HepG2 (cell line): ENCODE results near the gene KLB. TPM values are rescaled to one million over a fixed set of nuclear protein-coding genes. Genes with fewer than 3 reads are reported as not detected.

ENCODE experiments used
- FOXC1 ChIP-seq: sonication (generic); formaldehyde crosslinking; IDR thresholded peaks from 2 replicates; pipeline ENCODE4 v1.8.0; 2022; ENCODE audit warnings: mild to moderate bottlenecking, missing genetic modification reagents, borderline replicate concordance
- FOXK2 ChIP-seq: fragments of 450-650 bp; IDR thresholded peaks from 2 replicates; pipeline ENCODE4 v1.6.1; 2016
- HOMEZ ChIP-seq: IDR thresholded peaks from 2 replicates; pipeline ENCODE4 v1.6.1; 2016; ENCODE audit warnings: low read depth
- KMT2A ChIP-seq: sonication (generic); formaldehyde crosslinking; IDR thresholded peaks from 2 replicates; pipeline ENCODE4 v1.4.0; 2020; ENCODE audit warnings: missing genetic modification reagents
- MTA1 ChIP-seq: sonication (generic); formaldehyde crosslinking; IDR thresholded peaks from 2 replicates; pipeline ENCODE4 v1.4.0; 2020; ENCODE audit warnings: missing genetic modification reagents, mild to moderate bottlenecking, borderline replicate concordance
- MXD3 ChIP-seq: IDR thresholded peaks from 2 replicates; pipeline ENCODE4 v1.6.1; 2016; ENCODE audit warnings: mild to moderate bottlenecking, missing biosample characterization, missing genetic modification reagents
- NAIF1 ChIP-seq: sonication (generic); formaldehyde crosslinking; IDR thresholded peaks from 2 replicates; pipeline ENCODE4 v1.5.0; 2020; ENCODE audit warnings: mild to moderate bottlenecking, missing genetic modification reagents, borderline replicate concordance
- NR2F6 ChIP-seq, 2 experiments: IDR thresholded peaks; 2 replicates each; pipeline ENCODE4 v1.6.1; 2016; ENCODE audit warnings: antibody characterized with exemption in 1 of 2, mild to moderate bottlenecking in 1 of 2
- RFXAP ChIP-seq: sonication (generic); formaldehyde crosslinking; IDR thresholded peaks from 2 replicates; pipeline ENCODE4 v1.4.0; 2020; ENCODE audit warnings: missing genetic modification reagents, borderline replicate concordance
- SALL1 ChIP-seq: sonication (generic); formaldehyde crosslinking; IDR thresholded peaks from 2 replicates; pipeline ENCODE4 v1.8.0; 2022; ENCODE audit warnings: mild to moderate bottlenecking, missing genetic modification reagents
- TCF7 ChIP-seq: sonication (generic); IDR thresholded peaks from 2 replicates; pipeline ENCODE4 v1.6.1; 2016; ENCODE audit warnings: antibody characterized with exemption, low read depth
- TEAD2 ChIP-seq: sonication (generic); formaldehyde crosslinking; IDR thresholded peaks from 2 replicates; pipeline ENCODE4 v1.9.0; 2021; ENCODE audit warnings: missing genetic modification reagents
- TRIM22 ChIP-seq: fragments of 450-650 bp; IDR thresholded peaks from 2 replicates; pipeline ENCODE4 v1.6.1; 2017
- U2AF1 ChIP-seq: fragments of 200-400 bp; formaldehyde crosslinking; optimal IDR thresholded peaks from 2 replicates; pipeline ENCODE3; 2017; ENCODE audit warnings: mild to moderate bottlenecking, low read depth, low read length
- ZMYM2 ChIP-seq: sonication (generic); formaldehyde crosslinking; IDR thresholded peaks from 2 replicates; pipeline ENCODE4 v1.8.0; 2022; ENCODE audit warnings: mild to moderate bottlenecking, missing genetic modification reagents
- ZNF18 ChIP-seq: sonication (generic); formaldehyde crosslinking; IDR thresholded peaks from 2 replicates; pipeline ENCODE4 v1.8.0; 2022; ENCODE audit warnings: mild to moderate bottlenecking, missing genetic modification reagents; ENCODE audit not compliant: insufficient replicate concordance
- ZNF451 ChIP-seq: sonication (generic); formaldehyde crosslinking; IDR thresholded peaks from 2 replicates; pipeline ENCODE4 v1.5.0; 2020; ENCODE audit warnings: mild to moderate bottlenecking, missing genetic modification reagents
- ZNF607 ChIP-seq: sonication (generic); formaldehyde crosslinking; IDR thresholded peaks from 2 replicates; pipeline ENCODE4 v1.5.1; 2020; ENCODE audit warnings: missing genetic modification reagents, mild to moderate bottlenecking, borderline replicate concordance
- ZNF609 ChIP-seq: sonication (generic); formaldehyde crosslinking; IDR thresholded peaks from 2 replicates; pipeline ENCODE4 v1.4.0; 2020; ENCODE audit warnings: mild to moderate bottlenecking, missing genetic modification reagents, borderline replicate concordance
- ZNF614 ChIP-seq: IDR thresholded peaks from 2 replicates; pipeline ENCODE4 v1.6.1; 2018; ENCODE audit warnings: missing biosample characterization, missing genetic modification reagents, inconsistent platforms, borderline replicate concordance
- ZNF652 ChIP-seq: IDR thresholded peaks from 2 replicates; pipeline ENCODE4 v1.6.1; 2016; ENCODE audit warnings: low read depth, borderline replicate concordance
- polyA plus RNA-seq, 8 experiments: library from polyadenylated mRNA; depleted of rRNA in 3 of 8; stranded (reverse) in 7 of 8; unstranded in 1 of 8; fragments of >200 nt; fragmentation: Illumina TruSeq in 4 of 8; extraction: Trizol in 4 of 8; gene quantifications; 2 replicates each; pipeline versions ENCODE4 v1.2.1 to v1.2.3, GENCODE V29; 2011 to 2016; ENCODE audit warnings: low read depth in 4 of 8, missing spikeins in 1 of 8, mixed read lengths in 1 of 8; ENCODE audit not compliant: insufficient read depth in 1 of 8
- total RNA-seq, 5 experiments: library from RNA; depleted of rRNA; stranded (reverse); fragments of >200 nt; fragmentation: Illumina TruSeq; extraction: Trizol; gene quantifications; 2 replicates each; pipeline ENCODE4 v1.2.3, GENCODE V29; 2016; ENCODE audit warnings: low read depth in 1 of 5

KLB gene
- total and polyA plus RNA-seq, 2 of the 13 experiments (the other 11 are each of a cell fraction or from before 2014, with no cell fraction given): 25.3 to 82.0 TPM

- TF ChIP-seq FOXC1 (CRISPR knock-in tag): no peak
- TF ChIP-seq ZNF652: no peak
- no peak for TF ChIP-seq RFXAP
- 0 out of 2 replicates have a peak, but pooled peaks have one; percentile 29 for TF ChIP-seq ZNF607 (CRISPR knock-in tag)
- TF ChIP-seq FOXK2: no peak
- TF ChIP-seq ZNF18 (CRISPR knock-in tag): no peak
- TF ChIP-seq MXD3 (CRISPR knock-in tag): no peak
- peak; percentile 54 for TF ChIP-seq HOMEZ (CRISPR knock-in tag)
- TF ChIP-seq MTA1: no peak
- TF ChIP-seq ZNF614 (CRISPR knock-in tag): no peak
- TF ChIP-seq ZMYM2 (CRISPR knock-in tag): no peak
- TF ChIP-seq U2AF1: no peak
- no peak for TF ChIP-seq ZNF609 (CRISPR knock-in tag)
- TF ChIP-seq SALL1 (CRISPR knock-in tag): peak; percentile 43; the same call in 1 of the 2 replicates
- TF ChIP-seq TCF7: no peak
- TF ChIP-seq TRIM22: no peak
- TF ChIP-seq ZNF451: no peak
- TF ChIP-seq NAIF1 (CRISPR knock-in tag): 0 out of 2 replicates have a peak, but pooled peaks have one; percentile 12
- no peak for TF ChIP-seq KMT2A
- no peak for TF ChIP-seq TEAD2 (CRISPR knock-in tag)
- no peak; the same call in 1 of the 2 replicates for TF ChIP-seq NR2F6 (IDR thresholded peaks at IDR 0.05)
- peak; percentile 36; the same call in 1 of the 2 replicates for TF ChIP-seq NR2F6 (CRISPR knock-in tag; IDR thresholded peaks at IDR 0.05)
These were observed 39.6 kb upstream of the KLB start (continued) for GRCh38 chr4:39367166-39367565.
